Fibroblast of lung (primary cell): ENCODE measurements around the gene MAPKAP1. TPM values are rescaled to one million over a fixed set of nuclear protein-coding genes. Genes with fewer than 3 reads are reported as not detected.

Source experiments
- DNase-seq, 2 donors: peaks; one replicate each; pipeline versions ENCODE4 v3.0.0 to v3.0.0-alpha.2; 2010; ENCODE audit warnings: low read depth in 2 of 2
- H2AFZ ChIP-seq: 2 replicates; pipeline ENCODE4 v1.5.1; 2012; ENCODE audit warnings: low read length, control low read depth, inconsistent platforms
- H3K27ac ChIP-seq: 2 replicates; pipeline ENCODE4 v1.5.1; 2011; ENCODE audit warnings: low read length, control low read depth; ENCODE audit not compliant: insufficient read depth
- H3K27me3 ChIP-seq: 2 replicates; pipeline ENCODE4 v1.5.1; 2011; ENCODE audit warnings: mild to moderate bottlenecking, low read length; ENCODE audit not compliant: control insufficient read depth, insufficient read depth
- H3K36me3 ChIP-seq: 2 replicates; pipeline ENCODE4 v1.5.1; 2011; ENCODE audit warnings: low read length; ENCODE audit not compliant: control insufficient read depth, insufficient read depth
- H3K4me1 ChIP-seq: 2 replicates; pipeline ENCODE4 v1.5.1; 2011; ENCODE audit warnings: low read length; ENCODE audit not compliant: control insufficient read depth, insufficient read depth; ENCODE audit errors: extremely low read depth
- H3K4me2 ChIP-seq: 2 replicates; pipeline ENCODE4 v1.5.1; 2011; ENCODE audit warnings: low read length, control low read depth; ENCODE audit not compliant: insufficient read depth; ENCODE audit errors: extremely low read depth
- H3K4me3 ChIP-seq, 4 experiments: fragments of 200-600 bp in 1 of 4; sonication (generic) in 1 of 4; replicated peaks in 1 of 4; 2 replicates each; pipeline ENCODE4 v1.5.1; 2011 to 2016; ENCODE audit warnings: low read length in 4 of 4, low read depth in 3 of 4, mild to moderate bottlenecking in 3 of 4, control low read depth in 2 of 4, inconsistent platforms in 1 of 4, mixed read lengths in 1 of 4; ENCODE audit not compliant: insufficient read depth in 1 of 4; ENCODE audit errors: control extremely low read depth in 1 of 4
- H3K79me2 ChIP-seq: 2 replicates; pipeline ENCODE4 v1.5.1; 2012; ENCODE audit warnings: mild to moderate bottlenecking, low read length, inconsistent platforms; ENCODE audit not compliant: control insufficient read depth, insufficient read depth
- H3K9ac ChIP-seq: 2 replicates; pipeline ENCODE4 v1.5.1; 2011; ENCODE audit warnings: mild to moderate bottlenecking, low read length, control low read depth; ENCODE audit not compliant: insufficient read depth
- H3K9me3 ChIP-seq: 2 replicates; pipeline ENCODE4 v1.5.1; 2012; ENCODE audit warnings: low read depth, low read length; ENCODE audit not compliant: control insufficient read depth, insufficient read depth
- H4K20me1 ChIP-seq: 2 replicates; pipeline ENCODE4 v1.5.1; 2011; ENCODE audit warnings: low read length; ENCODE audit not compliant: control insufficient read depth, insufficient read depth; ENCODE audit errors: extremely low read depth
- CTCF ChIP-seq, 2 donors: IDR thresholded peaks in 1 of 2; conservative IDR thresholded peaks in 1 of 2; 1 replicate in 1 of 2; 2 replicates in 1 of 2; pipeline ENCODE4 v1.5.1; 2011 to 2012; ENCODE audit warnings: low read length in 2 of 2, control low read depth in 1 of 2, inconsistent platforms in 1 of 2, low read depth in 1 of 2, mild to moderate bottlenecking in 1 of 2
- EZH2 ChIP-seq: IDR thresholded peaks from 2 replicates; pipeline ENCODE4 v1.5.1; 2012; ENCODE audit warnings: low read length, control low read depth, mild to moderate bottlenecking; ENCODE audit errors: missing control alignments
- polyA plus RNA-seq, 2 donors: library from polyadenylated mRNA; depleted of rRNA in 1 of 2; stranded (reverse) in 1 of 2; unstranded in 1 of 2; fragments of >200 nt; gene quantifications; 2 replicates each; pipeline ENCODE4 v1.2.1, GENCODE V29; 2011 to 2012; ENCODE audit warnings: missing spikeins in 1 of 2
- total RNA-seq: library from RNA; depleted of rRNA; stranded (reverse); fragments of >200 nt; gene quantifications from 2 replicates; pipeline ENCODE4 v1.2.1, GENCODE V29; 2014

The MAPKAP1 gene
- total and polyA plus RNA-seq, 2 donors (not counting 1 experiment from before 2014, with no cell fraction given): 63.7 to 127 TPM

GRCh38 chr9:125418404-125418803 lies 288.6 kb downstream of the MAPKAP1 start:
- no peak overlapping the region for H3K4me2 ChIP-seq
- no peaks in the 10 kb centered on the region for H3K4me1 ChIP-seq
- no peaks in the 10 kb centered on the region for H3K79me2 ChIP-seq
- H3K9ac ChIP-seq: no peak overlapping the region
- H3K36me3 ChIP-seq: no peaks in the 10 kb centered on the region
- no peak overlapping the region for H3K27ac ChIP-seq
- TF ChIP-seq EZH2: no peak
- TF ChIP-seq CTCF (conservative IDR thresholded peaks at IDR 0.05 in 1 of 2, IDR thresholded peaks at IDR 0.05 in 1 of 2; ENCODE audit: low read depth in 1 of 2, low read length in 2 of 2): no peak
- no peak overlapping the region for H2AFZ ChIP-seq
- H3K9me3 ChIP-seq: no peaks in the 10 kb centered on the region
- no peaks in the 10 kb centered on the region for H3K27me3 ChIP-seq
- H4K20me1 ChIP-seq: no peaks in the 10 kb centered on the region
- no peak overlapping the region for H3K4me3 ChIP-seq
- DNase-seq: peak; percentile 7 to 63

DNA sequence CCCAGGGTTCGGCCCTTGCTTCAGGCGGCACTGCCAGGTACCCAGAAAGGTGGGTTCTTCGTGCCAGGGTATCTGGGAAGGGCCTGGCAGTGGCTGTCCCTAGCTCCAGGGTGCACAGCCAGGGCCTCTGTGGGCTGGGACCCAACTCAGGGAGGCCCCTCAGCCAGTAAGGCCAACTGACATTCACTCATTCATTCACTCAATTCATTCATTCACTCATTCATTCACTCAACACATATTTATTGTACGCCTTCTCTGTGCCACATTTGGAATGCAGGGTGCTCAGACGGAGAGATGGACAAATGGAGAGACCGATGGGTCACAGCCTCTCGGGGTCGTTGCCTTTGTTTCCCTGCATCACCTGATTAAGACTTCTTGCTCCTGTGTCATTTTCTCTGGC lies 290.5 kb downstream of the MAPKAP1 start:
- TF ChIP-seq CTCF (conservative IDR thresholded peaks at IDR 0.05 in 1 of 2, IDR thresholded peaks at IDR 0.05 in 1 of 2; ENCODE audit: low read depth in 1 of 2, low read length in 2 of 2): no peak
- no peak overlapping the region for H2AFZ ChIP-seq
- H3K4me1 ChIP-seq: no peaks in the 10 kb centered on the region

GRCh38 chr9:125415583-125416460 lies 291.2 kb downstream of the MAPKAP1 start:
- peak in 1 of 2 donors; percentile 34 for DNase-seq
- Histone ChIP-seq H4K20me1 (no peaks in the 10 kb centered on the region), H2AFZ (no peak overlapping the region), H3K27me3 (no peaks in the 10 kb centered on the region), H3K9ac (no peak overlapping the region), H3K4me2 (no peak overlapping the region), H3K4me3 (no peak overlapping the region), H3K36me3 (no peaks in the 10 kb centered on the region), H3K79me2 (no peaks in the 10 kb centered on the region), H3K4me1 (no peaks in the 10 kb centered on the region), H3K27ac (no peak overlapping the region), H3K9me3 (no peaks in the 10 kb centered on the region)
- TF ChIP-seq CTCF (conservative IDR thresholded peaks at IDR 0.05 in 1 of 2, IDR thresholded peaks at IDR 0.05 in 1 of 2; ENCODE audit: low read depth in 1 of 2, low read length in 2 of 2) (no peak), EZH2 (no peak)

More for the DNA sequence above, 290.5 kb downstream of the MAPKAP1 start:
- H3K4me2 ChIP-seq: no peak overlapping the region
- no peaks in the 10 kb centered on the region for H3K27me3 ChIP-seq
- H4K20me1 ChIP-seq: no peaks in the 10 kb centered on the region
- no peaks in the 10 kb centered on the region for H3K79me2 ChIP-seq
- no peaks in the 10 kb centered on the region for H3K36me3 ChIP-seq
- H3K4me3 ChIP-seq: no peak overlapping the region
- H3K9me3 ChIP-seq: no peaks in the 10 kb centered on the region
- H3K9ac ChIP-seq: no peak overlapping the region
- no peak for DNase-seq
- H3K27ac ChIP-seq: no peak overlapping the region
